GM18526 (cell line): ENCODE data around the gene ATG13.

Experiments
- POLR2A ChIP-seq: IDR thresholded peaks from 3 replicates; pipeline ENCODE4 v1.6.1; 2011; ENCODE audit not compliant: insufficient read length; ENCODE audit errors: extremely low read depth

Gene ATG13

GRCh38 chr11:46617134-46617971 is at the start of gene ATG13, which contains the start of gene HARBI1:
Gene ATG13 (plus strand): TSS chr11:46617553. CDS start chr11:46644292, 26,739 bp downstream.
Gene HARBI1 (minus strand): TSS chr11:46617227. CDS start chr11:46616237, 990 bp downstream.
- peak; percentile 33 for TF ChIP-seq POLR2A

DNA sequence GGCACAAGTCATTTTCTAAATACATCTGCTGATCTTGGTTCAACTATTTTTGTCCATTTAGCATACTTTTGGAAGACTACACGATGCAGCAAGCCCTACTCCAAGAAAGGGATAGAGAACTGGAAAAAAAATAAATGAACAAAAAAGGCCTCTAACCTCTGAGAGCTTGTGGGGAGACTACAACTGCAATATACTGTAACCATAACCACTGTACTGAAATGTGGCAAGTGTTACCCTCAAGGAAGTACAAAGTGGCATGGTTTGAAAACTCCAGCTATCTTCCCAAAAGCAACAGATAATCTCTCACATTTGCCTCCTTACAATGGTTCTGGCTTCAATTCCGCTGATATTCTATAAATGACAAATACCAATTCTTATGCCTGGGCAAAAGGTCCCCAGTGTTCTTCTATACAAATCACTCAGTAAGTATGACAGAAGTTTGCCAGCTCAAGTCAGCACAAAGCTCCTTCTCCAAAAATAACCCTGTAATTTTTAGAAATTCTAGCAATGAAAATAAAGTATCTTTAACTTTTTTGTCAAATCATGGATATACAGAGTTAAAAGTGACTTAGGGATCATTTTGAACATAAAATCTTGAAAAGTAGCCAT is 46.5 kb upstream of the ATG13 start:
- TF ChIP-seq POLR2A: no peak

DNA sequence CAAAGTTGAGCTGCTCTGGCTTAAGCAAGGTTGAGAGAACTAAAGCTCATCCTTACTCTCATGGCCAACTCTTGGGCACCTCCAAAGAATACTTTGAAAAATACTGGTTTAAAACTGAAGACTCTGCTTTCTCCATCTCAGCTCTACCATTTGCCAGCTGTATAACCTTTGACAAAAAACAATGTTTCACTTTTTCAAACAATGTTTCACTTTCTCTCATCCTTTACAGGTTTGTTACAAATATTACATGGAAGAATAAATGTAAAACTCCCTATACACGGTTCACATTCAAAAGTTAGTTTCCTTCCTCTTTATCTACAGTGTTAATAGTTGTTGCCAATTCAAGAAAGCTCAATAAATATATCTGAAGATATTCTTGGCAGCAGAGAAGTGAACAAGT is 42.7 kb upstream of the ATG13 start:
- no peak for TF ChIP-seq POLR2A

- TF ChIP-seq POLR2A: no peak
These were observed 40.3 kb upstream of the ATG13 start for GRCh38 chr11:46577058-46577457.

GRCh38 chr11:46582588-46582987 is 34.8 kb upstream of the ATG13 start:
- no peak for TF ChIP-seq POLR2A

- no peak for TF ChIP-seq POLR2A
These were observed 29.2 kb upstream of the ATG13 start for GRCh38 chr11:46588131-46588530.

DNA sequence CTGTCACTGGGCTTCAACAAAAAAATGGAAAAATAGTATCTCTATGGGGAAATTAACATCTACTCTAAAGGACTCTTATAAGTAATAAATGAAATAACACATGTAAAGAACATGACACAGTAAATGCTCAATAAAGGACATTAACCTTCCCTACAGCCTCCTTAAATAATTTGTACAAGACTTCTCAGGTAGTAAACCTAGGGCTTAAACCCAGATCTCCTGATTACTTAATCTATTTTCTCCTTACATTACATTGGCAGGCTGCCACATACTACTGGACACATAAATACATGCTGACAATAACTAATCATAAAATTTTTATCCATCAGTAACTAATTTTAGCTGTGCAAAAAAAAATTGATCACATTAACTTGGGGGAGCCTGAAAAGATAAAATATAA is 28.4 kb upstream of the ATG13 start:
- no peak for TF ChIP-seq POLR2A

- TF ChIP-seq POLR2A: no peak
These were observed 26.4 kb upstream of the ATG13 start for GRCh38 chr11:46590740-46591605.

DNA sequence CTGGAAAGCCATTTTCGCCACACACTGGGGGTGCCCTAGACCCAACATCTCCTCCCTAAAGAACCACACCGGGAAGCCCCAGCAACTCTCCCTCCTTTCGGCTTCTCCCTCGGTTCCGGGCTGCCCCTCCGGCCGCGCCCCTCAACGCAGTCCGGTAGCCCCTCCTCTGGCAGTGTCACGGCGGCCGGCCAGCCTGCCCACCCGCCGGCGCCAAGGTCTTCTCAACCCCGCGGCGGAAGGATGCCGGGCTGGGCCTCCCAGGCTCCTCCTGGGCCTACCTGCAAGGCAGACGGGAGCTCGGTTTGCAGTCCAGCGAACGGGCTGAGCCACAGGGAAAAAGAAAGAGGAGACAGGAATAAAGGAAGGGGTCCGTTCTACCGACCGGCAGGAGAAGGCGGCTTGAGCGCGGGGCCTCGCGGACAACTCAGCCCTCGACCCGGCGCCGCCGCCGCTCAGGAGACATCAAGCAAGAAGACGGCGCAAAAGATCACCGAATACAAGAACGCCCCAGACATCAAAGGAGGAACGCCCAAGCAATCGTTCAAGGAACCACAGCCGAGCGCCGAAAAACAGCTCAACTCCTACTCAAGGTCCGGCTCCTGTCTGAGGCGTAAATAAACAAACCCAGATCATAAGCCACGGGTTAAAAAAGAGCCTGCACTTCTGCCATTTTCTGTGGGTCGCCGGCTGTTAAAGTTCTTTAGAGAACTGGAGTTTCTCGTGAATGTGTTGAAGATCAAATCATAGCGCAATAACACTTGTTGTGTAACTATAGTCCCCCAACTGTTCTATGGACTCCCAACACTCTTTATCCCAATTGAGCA is 23.6 kb upstream of the ATG13 start, which contains the start of gene AMBRA1:
TSS of gene AMBRA1 (minus strand) at position 474 of the 824 bp plus-strand sequence. CDS start 45,643 bp downstream, outside the sequence.
- TF ChIP-seq POLR2A: peak; percentile 54

DNA sequence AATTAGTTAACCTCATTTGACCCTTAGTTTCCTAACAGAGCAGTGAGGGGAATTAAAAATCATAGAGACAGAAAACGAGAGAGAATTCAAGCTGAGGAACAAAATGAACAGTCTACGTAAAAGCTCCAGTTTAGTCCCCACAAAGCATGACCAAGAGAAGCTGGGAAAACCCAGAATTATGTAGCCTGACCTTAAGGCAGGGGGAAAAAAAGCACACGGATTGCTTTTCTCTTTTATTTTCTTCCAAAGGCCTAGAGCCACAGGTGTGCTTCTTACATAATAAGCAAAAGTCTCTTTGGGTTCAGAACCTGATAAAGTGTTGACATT is 23.0 kb upstream of the ATG13 start:
- no peak for TF ChIP-seq POLR2A

DNA sequence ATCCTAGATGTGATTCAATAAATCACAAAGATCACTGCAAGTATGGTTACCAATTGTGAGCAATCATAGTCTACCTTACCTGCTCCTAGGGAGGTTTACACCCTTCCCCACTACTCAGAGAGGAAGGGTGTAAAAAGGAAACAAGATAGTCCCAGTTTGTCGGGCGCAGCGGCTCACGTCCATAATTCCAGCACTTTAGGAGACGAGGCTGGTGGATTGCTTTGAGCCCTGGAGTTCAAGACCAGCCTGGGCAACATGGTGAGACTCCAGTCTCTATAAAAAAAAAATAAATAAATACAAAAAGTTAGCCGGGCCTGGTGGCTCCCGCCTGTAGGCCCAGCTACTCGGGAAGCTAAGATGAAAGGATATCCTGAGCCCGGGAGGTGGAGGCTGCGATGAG is 22.6 kb upstream of the ATG13 start:
- no peak for TF ChIP-seq POLR2A

DNA sequence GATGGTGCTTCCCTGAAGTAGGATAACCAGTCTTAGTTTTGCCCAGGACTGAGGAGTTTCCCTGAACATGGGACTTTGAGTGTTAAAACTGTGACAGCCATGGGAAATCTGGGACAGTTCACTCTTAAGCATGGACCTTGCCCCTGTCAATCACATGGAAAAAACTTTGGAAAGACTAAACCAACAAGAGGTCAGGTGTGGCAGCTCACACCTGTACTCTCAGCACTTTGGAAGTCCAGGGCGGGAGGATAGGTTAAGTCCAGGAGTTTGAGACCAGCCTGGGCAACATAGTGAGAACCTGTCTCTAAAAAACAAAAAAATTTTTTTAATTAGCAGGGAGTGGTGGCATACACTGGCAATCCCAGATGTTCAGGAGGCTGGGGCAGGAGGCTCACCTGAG is 20.2 kb upstream of the ATG13 start:
- TF ChIP-seq POLR2A: no peak

DNA sequence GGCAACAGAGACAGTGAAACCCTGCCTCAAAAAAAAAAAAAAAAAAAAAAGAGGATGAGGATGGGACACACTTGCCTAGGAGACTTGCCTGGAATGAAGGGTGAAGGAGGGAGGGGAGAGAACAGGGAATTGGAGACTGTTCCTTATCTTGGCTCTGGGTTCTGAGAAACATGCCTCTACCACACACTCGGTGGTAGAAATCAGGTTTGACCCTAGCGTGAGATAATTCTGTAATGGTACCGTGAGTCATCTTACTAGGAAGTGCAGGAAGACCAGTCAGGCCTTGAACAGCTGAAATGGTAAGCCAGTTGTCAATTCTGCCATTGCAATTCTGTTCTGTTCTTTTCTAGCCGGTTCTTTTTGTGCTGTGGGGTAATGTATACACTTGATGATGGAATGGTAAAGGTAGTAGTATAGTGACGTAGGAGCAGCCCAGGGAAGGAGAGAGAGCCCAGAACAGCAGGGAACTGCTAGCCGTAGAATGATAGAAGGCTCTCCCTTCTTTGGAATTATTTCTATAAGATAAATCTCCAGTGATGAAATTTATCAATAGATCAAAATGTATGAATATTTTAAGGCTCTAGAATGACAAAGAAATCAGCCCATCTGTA is 19.6 kb upstream of the ATG13 start:
- no peak for TF ChIP-seq POLR2A
